ENCODE measurements around the gene MAPK12. TPM values are rescaled to one million over a fixed set of nuclear protein-coding genes. Genes with fewer than 3 reads are reported as not detected.

The MAPK12 gene
- total RNA-seq, 1 donor from 2014 or later: 17.2 TPM

DNA sequence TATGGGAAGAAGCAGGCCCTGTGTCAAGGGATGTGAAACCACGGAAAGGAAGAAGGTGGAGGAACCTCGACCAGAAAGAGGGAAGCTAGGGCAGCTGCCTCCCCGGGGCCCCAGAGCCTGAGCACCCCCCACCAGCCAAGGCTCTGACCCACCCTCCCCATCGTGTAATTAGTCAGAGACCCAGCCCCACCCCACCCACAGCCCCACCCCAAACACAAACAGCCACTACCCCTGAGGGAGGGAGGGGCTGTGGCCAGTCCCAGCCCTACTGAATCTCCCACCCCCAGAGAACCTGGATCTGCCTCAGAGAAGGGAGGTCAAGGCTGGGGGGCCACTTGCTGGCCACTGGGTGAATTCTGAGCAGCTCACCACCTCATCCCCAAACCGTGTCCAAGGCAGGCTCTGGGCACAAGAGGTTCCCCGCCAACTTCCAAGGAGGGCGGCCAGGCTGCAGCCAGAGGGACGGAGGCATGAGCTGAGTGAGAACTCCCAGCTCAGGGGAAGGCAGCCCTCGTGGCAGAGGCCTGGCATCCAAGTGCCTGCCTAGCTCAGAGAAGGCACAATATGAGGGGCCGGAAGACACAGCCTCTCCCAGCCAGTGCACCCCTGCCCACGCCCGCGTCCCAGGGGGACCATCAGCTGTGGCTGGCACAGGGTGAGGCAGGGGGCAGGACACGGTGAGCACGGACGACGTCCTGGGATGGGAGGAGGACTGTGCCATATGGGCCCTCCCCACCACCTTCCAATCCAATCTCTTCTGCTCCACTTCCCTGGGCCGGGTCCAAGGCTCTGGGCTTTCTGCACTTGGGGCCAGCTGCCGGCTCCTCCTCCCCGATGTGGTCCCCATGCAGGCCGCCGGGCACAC is 43.3 kb upstream of the MAPK12 start:
- no peaks in the 10 kb centered on the region for H3K27me3 ChIP-seq (ENCODE audit: low read depth)
- peak overlapping the region; percentile 95 for H3K27ac ChIP-seq (replicated peaks)
- TF ChIP-seq, protein P1, sequence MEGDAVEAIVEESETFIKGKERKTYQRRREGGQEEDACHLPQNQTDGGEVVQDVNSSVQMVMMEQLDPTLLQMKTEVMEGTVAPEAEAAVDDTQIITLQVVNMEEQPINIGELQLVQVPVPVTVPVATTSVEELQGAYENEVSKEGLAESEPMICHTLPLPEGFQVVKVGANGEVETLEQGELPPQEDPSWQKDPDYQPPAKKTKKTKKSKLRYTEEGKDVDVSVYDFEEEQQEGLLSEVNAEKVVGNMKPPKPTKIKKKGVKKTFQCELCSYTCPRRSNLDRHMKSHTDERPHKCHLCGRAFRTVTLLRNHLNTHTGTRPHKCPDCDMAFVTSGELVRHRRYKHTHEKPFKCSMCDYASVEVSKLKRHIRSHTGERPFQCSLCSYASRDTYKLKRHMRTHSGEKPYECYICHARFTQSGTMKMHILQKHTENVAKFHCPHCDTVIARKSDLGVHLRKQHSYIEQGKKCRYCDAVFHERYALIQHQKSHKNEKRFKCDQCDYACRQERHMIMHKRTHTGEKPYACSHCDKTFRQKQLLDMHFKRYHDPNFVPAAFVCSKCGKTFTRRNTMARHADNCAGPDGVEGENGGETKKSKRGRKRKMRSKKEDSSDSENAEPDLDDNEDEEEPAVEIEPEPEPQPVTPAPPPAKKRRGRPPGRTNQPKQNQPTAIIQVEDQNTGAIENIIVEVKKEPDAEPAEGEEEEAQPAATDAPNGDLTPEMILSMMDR (IDR thresholded peaks at IDR 0.05; ENCODE audit: borderline replicate concordance): no peak
- DNase-seq: no peak
- intact Hi-C loops (cut with micrococcal nuclease): no loop called here
- H3K9me3 ChIP-seq (replicated peaks): no peaks in the 10 kb centered on the region
- peak overlapping the region; percentile 98 for H3K4me3 ChIP-seq
- H3K4me1 ChIP-seq: peaks cover 96% of the 10 kb centered on the region
- H3K36me3 ChIP-seq: no peaks in the 10 kb centered on the region

DNA sequence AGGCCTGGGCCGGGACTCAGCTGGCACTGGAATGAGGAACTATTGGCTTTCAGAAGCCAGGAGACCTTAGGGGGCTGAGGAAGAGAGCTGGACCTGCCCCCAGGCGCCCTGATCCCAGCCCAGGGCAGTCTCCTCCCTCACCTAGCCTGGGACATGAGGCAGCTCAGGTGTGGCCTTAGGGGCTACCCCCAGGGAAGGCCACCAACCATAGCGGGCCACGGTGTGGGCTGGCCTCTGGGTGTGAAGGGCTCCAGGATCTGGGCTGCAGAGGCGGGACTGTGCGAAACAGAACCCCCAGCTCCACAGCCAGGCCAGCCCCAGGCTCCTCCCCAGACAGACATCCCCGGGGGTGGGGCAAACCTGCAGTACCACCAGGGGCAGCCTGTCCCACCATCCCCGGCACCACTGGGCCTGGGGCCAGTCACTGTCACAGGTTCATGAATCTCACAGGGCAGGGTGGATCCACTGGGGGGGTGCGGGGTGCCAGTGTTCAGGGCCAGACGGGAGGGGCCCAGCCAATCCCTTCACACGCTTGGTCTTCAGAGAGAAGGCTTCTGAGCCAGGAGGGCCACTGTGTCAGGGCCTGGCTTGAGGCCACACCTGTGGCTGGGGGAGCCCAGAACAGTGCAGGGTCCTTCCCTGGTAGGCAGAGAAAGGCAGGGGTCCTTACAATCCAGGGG is 42.5 kb upstream of the MAPK12 start:
- Histone ChIP-seq H3K27me3 (ENCODE audit: low read depth) (no peaks in the 10 kb centered on the region), H3K9me3 (replicated peaks) (no peaks in the 10 kb centered on the region), H3K4me1 (peaks cover 96% of the 10 kb centered on the region), H3K27ac (replicated peaks) (peak overlapping the region; percentile 95), H3K4me3 (peak overlapping the region; percentile 98), H3K36me3 (no peaks in the 10 kb centered on the region)
- intact Hi-C loops (cut with micrococcal nuclease): no loop called here
- TF ChIP-seq, protein P1 (IDR thresholded peaks at IDR 0.05; ENCODE audit: borderline replicate concordance): no peak
- DNase-seq: no peak

DNA sequence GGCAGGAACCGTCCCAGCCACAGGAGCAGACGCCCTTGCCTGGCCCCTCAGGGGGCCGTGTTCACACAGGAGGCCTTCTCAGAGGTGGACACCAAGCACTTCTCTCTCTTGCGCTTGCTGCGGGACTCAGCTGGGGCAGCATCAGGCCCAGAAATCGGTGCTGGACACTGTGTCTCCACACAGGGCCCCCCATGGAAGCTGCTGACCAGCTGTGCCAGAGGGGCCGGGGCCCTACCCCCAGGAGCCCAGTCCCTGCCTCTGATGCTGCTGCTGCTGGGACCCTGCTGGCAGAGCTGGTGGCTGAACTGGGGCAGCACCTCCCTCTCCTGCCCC is 42.0 kb upstream of the MAPK12 start:
- H3K27ac ChIP-seq (replicated peaks): peak overlapping the region; percentile 95
- no peaks in the 10 kb centered on the region for H3K27me3 ChIP-seq (ENCODE audit: low read depth)
- intact Hi-C loops (cut with micrococcal nuclease): no loop called here
- H3K4me3 ChIP-seq: peak overlapping the region; percentile 98
- peaks cover 96% of the 10 kb centered on the region for H3K4me1 ChIP-seq
- no peaks in the 10 kb centered on the region for H3K9me3 ChIP-seq (replicated peaks)
- TF ChIP-seq, protein P1 (IDR thresholded peaks at IDR 0.05; ENCODE audit: borderline replicate concordance): no peak
- no peak for DNase-seq
- no peaks in the 10 kb centered on the region for H3K36me3 ChIP-seq

DNA sequence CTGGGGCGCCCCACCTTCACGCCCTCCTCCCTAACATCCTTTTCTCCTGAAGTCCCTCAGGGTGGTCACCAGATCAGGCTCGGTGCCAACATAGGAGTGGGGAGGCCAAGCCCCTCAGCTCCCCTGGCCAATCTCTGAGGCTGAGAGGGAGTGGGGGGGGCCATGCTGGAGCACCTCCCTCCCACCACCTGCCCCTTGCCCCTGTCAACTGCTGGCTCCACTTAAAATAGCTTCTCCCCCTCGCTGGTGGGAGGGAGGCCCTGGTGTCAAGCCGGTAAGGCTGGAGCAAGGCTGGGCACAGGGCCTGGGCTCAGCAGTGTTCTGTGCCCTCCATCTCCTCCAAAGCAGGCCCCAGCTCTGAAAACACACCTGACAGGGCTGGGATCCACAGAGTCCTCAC is 41.1 kb upstream of the MAPK12 start:
- Histone ChIP-seq H3K4me3 (peak overlapping the region; percentile 30), H3K27ac (replicated peaks) (peak overlapping the region; percentile 95), H3K36me3 (no peaks in the 10 kb centered on the region), H3K4me1 (peaks cover 97% of the 10 kb centered on the region), H3K27me3 (ENCODE audit: low read depth) (no peaks in the 10 kb centered on the region), H3K9me3 (replicated peaks) (no peaks in the 10 kb centered on the region)
- TF ChIP-seq, protein P1 (IDR thresholded peaks at IDR 0.05; ENCODE audit: borderline replicate concordance): no peak
- DNase-seq: no peak
- intact Hi-C loops (cut with micrococcal nuclease): no loop called here

DNA sequence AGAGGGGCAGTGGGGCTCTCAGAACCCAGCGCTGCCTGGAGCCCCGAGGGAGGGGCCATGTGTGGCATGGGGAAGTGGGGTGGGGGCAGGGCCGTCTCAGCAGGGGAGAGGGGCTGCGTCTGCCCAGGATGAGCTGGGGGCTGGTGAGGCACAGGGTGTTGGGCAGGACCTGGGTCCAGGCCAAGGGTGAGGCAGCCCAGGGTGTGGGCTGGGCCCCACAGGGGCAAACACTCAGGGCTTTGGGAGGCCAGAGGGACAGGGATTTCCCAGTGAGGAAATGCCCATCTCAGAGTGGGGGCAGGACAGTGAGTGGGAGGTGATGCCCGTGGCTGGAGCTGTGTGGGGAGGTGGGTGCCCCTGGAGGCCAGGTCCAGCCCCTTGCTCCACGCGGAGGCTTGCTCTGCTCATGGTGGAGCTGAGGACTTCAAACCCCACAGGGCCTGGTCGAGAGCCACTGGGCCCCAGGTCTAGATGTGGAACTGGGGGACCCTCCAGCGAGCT is 40.6 kb upstream of the MAPK12 start:
- Histone ChIP-seq H3K27me3 (ENCODE audit: low read depth) (no peaks in the 10 kb centered on the region), H3K4me1 (peaks cover 100% of the 10 kb centered on the region), H3K27ac (replicated peaks) (peak overlapping the region; percentile 95), H3K9me3 (replicated peaks) (no peaks in the 10 kb centered on the region), H3K4me3 (peak overlapping the region; percentile 30), H3K36me3 (no peaks in the 10 kb centered on the region)
- TF ChIP-seq, protein P1 (IDR thresholded peaks at IDR 0.05; ENCODE audit: borderline replicate concordance): no peak
- no peak for DNase-seq
- intact Hi-C loops (cut with micrococcal nuclease): no loop called here

All from left ventricle myocardium inferior (tissue), 1 donor.